Calu3 (cell line): ENCODE data around the gene ATRX. TPM values are rescaled to one million over a fixed set of nuclear protein-coding genes. Genes with fewer than 3 reads are reported as not detected.
A peak's percentile ranks its signal among the peaks of the same experiment; 100 is the strongest.

Source experiments
- BruUV-seq: library from RNA; stranded (reverse); fragments of 400-500 nt; replicated peaks from 2 replicates; lab custom pipeline; 2021; lab: Mats Ljungman, UMichigan
- CTCF ChIA-PET: fragments of 300-600 bp; sonication (Branson Sonifier 250); formaldehyde crosslinking; loops from one replicate; lab custom pipeline; 2022; ENCODE audit warnings: antibody characterized with exemption; lab: Charles Lee
- DNase-seq: peaks from one replicate; pipeline ENCODE4 v3.0.0; 2022
- H3K27ac Mint-ChIP-seq: one replicate; pipeline ENCODE4 v1.8.0; 2022; ENCODE audit warnings: mixed read lengths; ENCODE audit not compliant: unreplicated experiment
- H3K27me3 Mint-ChIP-seq: one replicate; pipeline ENCODE4 v1.8.0; 2022; ENCODE audit warnings: mixed read lengths; ENCODE audit not compliant: unreplicated experiment
- H3K36me3 Mint-ChIP-seq: one replicate; pipeline ENCODE4 v1.8.0; 2022; ENCODE audit warnings: mild to moderate bottlenecking, moderate library complexity, mixed read lengths; ENCODE audit not compliant: insufficient read depth, unreplicated experiment
- H3K4me1 Mint-ChIP-seq: one replicate; pipeline ENCODE4 v1.8.0; 2022; ENCODE audit warnings: mild to moderate bottlenecking, low read depth, mixed read lengths; ENCODE audit not compliant: unreplicated experiment
- H3K4me3 Mint-ChIP-seq: one replicate; pipeline ENCODE4 v1.8.0; 2022; ENCODE audit warnings: mild to moderate bottlenecking, low read depth, moderate library complexity, mixed read lengths; ENCODE audit not compliant: unreplicated experiment
- H3K9me3 Mint-ChIP-seq: one replicate; pipeline ENCODE4 v1.8.0; 2022; ENCODE audit warnings: low read depth, mixed read lengths; ENCODE audit not compliant: unreplicated experiment
- intact Hi-C: fragments of 100-400 bp; cut with micrococcal nuclease; formaldehyde crosslinking; loops from one replicate; pipeline ENCODE4 v1.10.0; 2022; ENCODE audit not compliant: unreplicated experiment
- total RNA-seq: library from RNA; stranded (reverse); gene quantifications from 2 replicates; pipeline ENCODE4 v1.2.3, GENCODE V29; 2022
- TF ChIP-seq, protein P1 (sequence below): fragments of 200-600 bp; IDR thresholded peaks from one replicate; pipeline ENCODE4 v1.8.0; 2022; ENCODE audit warnings: antibody characterized with exemption; ENCODE audit not compliant: unreplicated experiment

The ATRX gene
- total RNA-seq, 1 experiment from 2014 or later: 116 TPM

DNA sequence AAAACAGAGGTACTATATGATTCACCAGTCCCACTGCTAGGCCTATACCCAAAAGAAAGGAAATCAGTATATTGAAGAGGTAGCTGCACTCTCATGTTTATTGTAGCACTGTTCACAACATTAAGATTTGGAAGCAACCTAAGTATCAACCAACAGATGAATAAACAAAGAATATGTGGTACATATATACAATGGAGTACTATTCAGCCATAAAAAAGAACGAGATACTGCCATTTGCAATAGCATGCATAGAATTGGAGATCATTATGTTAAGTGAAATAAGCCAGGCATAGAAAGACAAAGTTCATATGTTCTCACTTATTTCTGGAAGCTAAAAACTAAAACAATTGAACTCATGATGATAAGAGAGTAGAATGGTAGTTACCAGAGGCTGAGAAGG, 266.3 kb downstream of the ATRX start:
- TF ChIP-seq, protein P1, sequence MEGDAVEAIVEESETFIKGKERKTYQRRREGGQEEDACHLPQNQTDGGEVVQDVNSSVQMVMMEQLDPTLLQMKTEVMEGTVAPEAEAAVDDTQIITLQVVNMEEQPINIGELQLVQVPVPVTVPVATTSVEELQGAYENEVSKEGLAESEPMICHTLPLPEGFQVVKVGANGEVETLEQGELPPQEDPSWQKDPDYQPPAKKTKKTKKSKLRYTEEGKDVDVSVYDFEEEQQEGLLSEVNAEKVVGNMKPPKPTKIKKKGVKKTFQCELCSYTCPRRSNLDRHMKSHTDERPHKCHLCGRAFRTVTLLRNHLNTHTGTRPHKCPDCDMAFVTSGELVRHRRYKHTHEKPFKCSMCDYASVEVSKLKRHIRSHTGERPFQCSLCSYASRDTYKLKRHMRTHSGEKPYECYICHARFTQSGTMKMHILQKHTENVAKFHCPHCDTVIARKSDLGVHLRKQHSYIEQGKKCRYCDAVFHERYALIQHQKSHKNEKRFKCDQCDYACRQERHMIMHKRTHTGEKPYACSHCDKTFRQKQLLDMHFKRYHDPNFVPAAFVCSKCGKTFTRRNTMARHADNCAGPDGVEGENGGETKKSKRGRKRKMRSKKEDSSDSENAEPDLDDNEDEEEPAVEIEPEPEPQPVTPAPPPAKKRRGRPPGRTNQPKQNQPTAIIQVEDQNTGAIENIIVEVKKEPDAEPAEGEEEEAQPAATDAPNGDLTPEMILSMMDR: no peak
- DNase-seq: no peak
- Mint-ChIP-seq H3K36me3 (no peaks in the 10 kb centered on the region), H3K4me3 (no peak overlapping the region), H3K9me3 (peaks cover 6% of the 10 kb centered on the region), H3K27me3 (no peaks in the 10 kb centered on the region), H3K4me1 (no peaks in the 10 kb centered on the region), H3K27ac (no peak overlapping the region)
- no TSS peak for BruUV-seq
- intact Hi-C loops: no loop called here
- CTCF ChIA-PET: no interaction called here

DNA sequence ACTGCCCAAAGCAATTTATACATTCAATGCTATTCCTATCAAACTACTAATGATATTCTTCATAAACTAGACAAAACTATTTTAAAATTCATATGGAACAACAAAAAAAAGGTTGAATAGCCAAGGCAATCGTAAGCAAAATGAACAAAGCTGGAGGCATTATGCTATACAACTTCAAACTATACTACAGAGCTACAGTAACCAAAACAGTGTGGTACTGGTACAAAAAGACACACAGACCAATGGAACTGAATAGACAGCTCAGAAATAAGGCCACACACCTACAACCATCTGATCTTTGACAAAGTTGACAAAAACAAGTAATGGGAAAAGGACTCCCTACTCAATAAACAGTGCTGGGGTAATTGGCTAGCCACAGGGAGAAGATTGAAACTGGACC, 271.8 kb downstream of the ATRX start:
- no peak overlapping the region for H3K27ac Mint-ChIP-seq
- no peaks in the 10 kb centered on the region for H3K27me3 Mint-ChIP-seq
- H3K36me3 Mint-ChIP-seq: no peaks in the 10 kb centered on the region
- TF ChIP-seq, protein P1: no peak
- no TSS peak for BruUV-seq
- no peak overlapping the region for H3K4me3 Mint-ChIP-seq
- intact Hi-C loops: no loop called here
- CTCF ChIA-PET: no interaction called here
- H3K9me3 Mint-ChIP-seq: peaks cover 6% of the 10 kb centered on the region
- no peak for DNase-seq
- no peaks in the 10 kb centered on the region for H3K4me1 Mint-ChIP-seq

DNA sequence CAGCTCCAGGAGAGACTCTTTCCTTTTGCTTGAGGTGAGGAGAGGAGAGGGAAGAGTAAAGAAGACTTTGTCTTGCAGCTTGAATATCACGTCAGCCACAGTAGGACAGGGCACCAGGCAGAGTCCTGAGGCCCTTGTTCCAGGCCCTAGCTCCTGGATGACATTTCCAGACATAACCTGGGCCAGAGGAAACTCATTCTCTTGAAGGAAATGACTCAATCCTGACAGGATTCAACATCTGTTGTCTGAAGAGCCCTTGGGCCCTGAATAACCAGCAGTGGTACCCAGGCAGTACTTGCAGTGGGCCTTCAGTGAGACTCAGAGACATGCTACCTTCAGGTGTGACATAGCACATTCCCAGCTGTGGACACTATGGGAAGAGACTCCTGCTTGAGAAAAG, 276.0 kb downstream of the ATRX start:
- no peak overlapping the region for H3K4me3 Mint-ChIP-seq
- no peaks in the 10 kb centered on the region for H3K9me3 Mint-ChIP-seq
- BruUV-seq: no TSS peak
- CTCF ChIA-PET: no interaction called here
- DNase-seq: no peak
- no peaks in the 10 kb centered on the region for H3K27me3 Mint-ChIP-seq
- no peaks in the 10 kb centered on the region for H3K4me1 Mint-ChIP-seq
- intact Hi-C loops: no loop called here
- H3K27ac Mint-ChIP-seq: no peak overlapping the region
- TF ChIP-seq, protein P1: no peak
- H3K36me3 Mint-ChIP-seq: peaks cover 2% of the 10 kb centered on the region

DNA sequence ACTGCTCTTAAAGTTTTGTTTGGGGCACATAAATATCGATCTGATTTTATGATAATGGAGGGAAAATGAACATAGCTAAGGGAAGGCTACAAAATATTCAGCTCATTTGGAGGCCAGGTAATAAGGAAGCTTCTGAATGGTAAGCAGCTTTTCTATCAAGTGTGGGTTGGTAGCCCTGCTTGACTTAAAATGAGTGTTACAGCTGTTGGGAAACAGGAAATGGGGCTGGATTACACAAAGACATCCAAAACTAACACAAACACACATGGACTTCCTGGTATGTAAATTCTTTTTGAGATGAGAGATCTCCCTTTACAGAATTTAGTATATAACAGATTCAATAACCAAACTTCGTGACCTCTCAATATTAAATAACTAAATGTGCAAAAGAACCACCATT, 280.8 kb downstream of the ATRX start:
- BruUV-seq: no TSS peak

More for the DNA sequence above, 280.8 kb downstream of the ATRX start:
- peaks cover 10% of the 10 kb centered on the region for H3K36me3 Mint-ChIP-seq
- H3K27me3 Mint-ChIP-seq: no peaks in the 10 kb centered on the region
- intact Hi-C loops: loop anchor here (10.0 kb wide), 1 partner anchor 520 kb away; no protein-coding TSS in a partner anchor
- TF ChIP-seq, protein P1: no peak
- H3K27ac Mint-ChIP-seq: no peak overlapping the region
- peak; percentile 1 for DNase-seq
- CTCF ChIA-PET: no interaction called here
- no peak overlapping the region for H3K4me3 Mint-ChIP-seq
- H3K4me1 Mint-ChIP-seq: peaks cover 8% of the 10 kb centered on the region
- no peaks in the 10 kb centered on the region for H3K9me3 Mint-ChIP-seq
